ENCODE data around the gene NEDD8.
"Not testable (repeated sequence)": the region's sequence is repeated elsewhere in the genome, so short reads cannot be mapped to it uniquely, and the experiment has no call there.

The NEDD8 gene

DNA sequence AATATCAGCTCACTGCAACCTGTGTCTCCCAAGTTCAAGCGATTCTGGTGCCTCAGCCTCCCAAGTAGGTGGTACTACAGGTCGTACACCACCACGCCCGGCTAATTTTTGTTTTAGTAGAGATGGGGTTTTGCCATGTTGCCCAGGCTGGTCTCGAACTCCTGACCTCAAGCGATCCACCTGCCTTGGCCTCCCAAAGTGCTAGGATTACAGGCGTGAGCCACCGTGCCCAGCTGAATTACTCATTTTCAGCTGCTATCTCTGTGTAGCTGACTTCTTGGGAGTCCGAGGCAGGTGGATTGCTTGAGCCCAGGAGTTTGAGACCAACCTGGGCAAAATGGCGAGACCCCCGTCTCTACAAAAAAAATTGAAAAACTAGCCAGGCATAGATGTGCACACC is 13.2 kb upstream of the NEDD8 start:
- not testable (repeated sequence) for DNase-seq

- no peak for DNase-seq
Observed at GRCh38 chr14:24243336-24243836, 11.2 kb upstream of the NEDD8 start.

GRCh38 chr14:24241829-24242443 is 9.8 kb upstream of the NEDD8 start:
- DNase-seq, result no peak

DNA sequence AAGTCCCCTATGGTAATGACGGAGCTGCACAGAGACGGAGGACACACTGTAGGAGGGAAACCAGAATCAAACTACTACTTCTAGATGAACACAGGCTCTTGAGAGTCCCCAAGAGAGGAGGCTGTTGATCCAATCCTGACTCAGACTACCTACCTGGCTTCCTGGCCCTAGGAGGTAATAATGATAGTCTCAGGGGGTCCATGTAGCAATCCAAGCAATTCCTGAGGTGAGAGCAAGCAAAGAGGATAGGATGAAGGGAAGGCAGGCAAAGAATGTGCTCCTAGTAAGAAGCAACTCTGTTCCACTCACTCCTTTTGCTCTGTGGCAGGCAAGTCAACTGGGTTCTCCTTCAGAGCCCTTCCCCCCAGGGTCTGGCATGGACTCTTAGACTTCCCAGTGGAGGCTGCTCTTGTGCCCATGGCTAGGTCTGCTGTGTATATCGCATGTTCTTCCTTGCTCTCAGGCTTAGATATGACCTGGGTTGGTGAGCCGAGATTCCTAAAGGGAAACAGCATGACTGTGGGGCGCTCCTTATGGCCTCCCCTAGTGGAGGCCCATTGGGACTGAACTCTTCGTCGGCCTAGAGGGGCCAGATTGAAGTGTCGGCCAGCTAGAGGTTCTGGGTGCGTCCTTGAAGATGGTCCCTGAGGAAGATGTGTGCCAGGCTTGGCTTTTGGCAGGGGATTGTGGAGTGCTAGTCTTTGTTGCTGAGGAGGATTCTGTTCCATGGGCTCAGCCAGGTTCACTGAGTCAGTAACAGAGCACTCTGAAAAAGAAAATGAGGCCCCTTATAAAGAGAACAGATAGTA is 8.1 kb upstream of the NEDD8 start:
- no peak for DNase-seq

- DNase-seq, result no peak
Observed at GRCh38 chr14:24238527-24239037, 6.4 kb upstream of the NEDD8 start.

- no peak for DNase-seq
Observed at GRCh38 chr14:24238123-24238522, 6.0 kb upstream of the NEDD8 start.

DNA sequence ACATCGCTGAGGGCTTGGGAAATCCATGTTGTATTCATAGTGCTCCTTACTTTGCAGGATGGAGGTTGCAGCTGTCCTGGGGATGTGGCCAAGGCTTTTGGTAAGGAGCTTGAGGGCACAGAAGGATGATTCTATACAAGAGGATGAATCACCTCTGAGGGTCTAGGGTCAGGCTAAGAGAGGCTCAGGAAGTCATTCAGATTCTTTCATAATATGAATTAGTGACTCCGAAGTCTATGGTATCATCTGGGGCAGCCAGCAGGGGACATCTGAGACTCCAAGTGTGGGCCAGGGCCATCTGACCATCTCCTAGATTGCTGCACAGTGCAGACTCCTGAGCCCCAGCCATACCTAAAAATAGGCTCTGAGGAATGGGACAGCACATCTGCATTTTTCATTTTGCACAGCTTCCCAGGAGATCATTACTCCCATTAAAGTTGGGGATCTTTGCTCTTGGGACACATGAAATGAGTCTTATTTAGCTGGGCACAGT is 5.3 kb upstream of the NEDD8 start:
- DNase-seq, result no peak

DNA sequence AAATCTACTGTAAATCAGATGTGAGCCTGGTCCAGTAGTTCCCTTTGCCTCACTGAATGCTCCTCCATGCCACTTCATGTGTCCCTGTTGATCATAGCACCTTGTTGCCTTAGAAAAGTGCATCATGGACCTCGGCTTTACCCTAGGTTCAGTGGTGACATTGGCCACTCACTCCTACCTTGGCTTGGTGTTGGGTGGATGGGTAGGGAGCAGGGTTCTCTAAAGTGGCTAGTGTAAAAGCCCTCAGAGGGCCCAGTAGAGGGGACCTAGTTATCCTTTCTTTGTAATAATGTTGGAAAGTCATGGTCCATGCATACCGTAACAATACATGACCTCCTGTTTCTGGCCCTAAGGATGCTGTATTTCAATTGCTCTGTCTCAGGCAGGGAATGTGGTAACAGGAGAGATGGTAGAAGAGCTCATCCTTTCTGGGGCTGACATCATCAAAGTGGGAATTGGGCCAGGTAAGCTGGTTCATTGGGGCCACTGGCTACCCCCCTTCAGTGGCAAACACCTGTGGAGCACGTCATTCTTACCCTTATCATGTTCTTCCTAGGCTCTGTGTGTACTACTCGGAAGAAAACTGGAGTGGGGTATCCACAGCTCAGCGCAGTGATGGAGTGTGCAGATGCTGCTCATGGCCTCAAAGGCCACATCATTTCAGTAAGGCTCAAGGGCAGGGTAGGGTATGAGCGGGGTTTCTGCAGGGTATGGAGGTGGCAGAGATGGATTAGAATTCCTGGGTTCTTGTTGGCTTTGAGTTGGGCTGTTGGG is 4.7 kb upstream of the NEDD8 start:
- no peak for DNase-seq

DNA sequence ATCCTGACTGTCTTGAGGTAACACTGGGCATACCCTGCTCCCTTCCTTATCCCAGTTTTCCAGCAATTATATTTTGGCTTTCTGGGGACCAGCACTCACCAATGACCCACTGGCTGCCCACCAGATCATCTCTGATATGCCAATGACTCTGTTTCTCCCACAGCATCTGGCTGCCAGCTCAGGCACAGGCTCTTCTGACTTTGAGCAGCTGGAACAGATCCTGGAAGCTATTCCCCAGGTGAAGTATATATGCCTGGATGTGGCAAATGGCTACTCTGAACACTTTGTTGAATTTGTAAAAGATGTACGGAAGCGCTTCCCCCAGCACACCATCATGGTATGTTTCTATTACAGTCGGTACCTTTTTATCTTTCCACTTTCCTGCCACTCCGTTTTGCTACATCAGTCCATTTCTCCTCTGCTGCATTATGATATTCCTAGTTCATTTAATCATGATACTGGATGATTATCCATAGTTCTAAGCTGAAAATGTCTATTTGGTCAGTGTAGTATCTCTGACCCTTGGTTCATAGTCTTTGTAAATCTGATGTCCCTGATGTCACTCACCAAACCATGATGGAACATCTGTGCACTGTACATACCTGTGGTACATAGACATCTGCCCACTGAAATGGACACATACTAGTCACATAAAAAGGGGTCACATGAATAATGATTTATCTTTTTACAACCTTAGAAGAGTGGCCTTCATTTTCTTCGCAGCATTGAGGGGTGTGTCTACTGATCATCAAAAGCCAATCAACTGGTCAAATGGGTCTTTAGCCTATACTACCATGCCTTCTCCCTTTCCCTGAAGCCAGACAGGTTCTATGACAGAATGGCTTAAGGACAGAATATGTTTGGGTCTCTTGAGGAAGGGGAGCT is 3.9 kb upstream of the NEDD8 start:
- DNase-seq, result no peak

GRCh38 chr14:24234095-24235005 is 2.2 kb upstream of the NEDD8 start:
- DNase-seq, result no peak

GRCh38 chr14:24233538-24233866 is 1.3 kb upstream of the NEDD8 start:
- DNase-seq, result no peak

GRCh38 chr14:24232645-24233537 is 724 bp upstream of the NEDD8 start, which contains the start of gene GMPR2:
Gene GMPR2 (plus strand): TSS chr14:24232929. CDS start chr14:24233254, 325 bp downstream.
- no peak for DNase-seq

DNA sequence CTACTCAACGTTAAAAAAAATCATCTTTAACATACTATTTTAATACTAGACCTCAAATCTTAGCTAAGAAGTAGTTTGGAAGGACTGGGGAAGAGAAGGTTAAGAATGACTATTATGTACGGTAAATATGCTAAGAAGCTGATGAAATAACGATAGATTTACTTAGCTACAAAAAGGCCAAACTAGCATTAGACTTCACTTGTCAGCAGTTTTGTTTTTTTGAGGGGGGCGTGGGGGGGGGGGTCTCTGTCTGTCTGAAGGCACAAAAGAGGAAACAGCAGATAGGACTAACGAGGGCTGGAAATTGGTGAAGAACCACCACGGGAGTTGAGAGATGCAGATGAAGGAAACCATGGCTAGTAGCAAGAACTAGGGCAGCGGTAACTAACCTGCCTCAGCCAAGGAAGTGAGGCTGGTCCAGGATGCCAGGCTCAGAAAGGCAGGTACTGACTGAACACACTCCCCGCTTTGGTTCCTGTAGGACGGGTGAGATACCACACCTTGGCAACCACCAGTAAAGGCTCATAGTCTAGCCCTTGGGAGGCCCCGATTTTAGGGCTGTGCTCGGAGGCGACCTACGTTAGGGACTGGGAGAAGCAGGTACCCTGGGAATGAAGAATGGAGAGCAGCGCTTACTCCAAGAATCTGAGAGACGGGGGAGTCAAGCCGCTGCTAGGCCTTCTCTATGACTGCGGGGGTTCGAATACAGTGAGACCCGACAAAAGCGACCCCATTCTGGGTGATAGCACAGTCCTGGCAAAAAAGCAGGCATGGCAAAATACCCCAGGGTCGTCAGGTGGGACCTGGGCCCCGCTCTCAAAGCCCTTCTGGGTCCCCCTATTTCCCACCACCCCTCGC is 675 bp downstream of the NEDD8 start:
- DNase-seq, result no peak

GRCh38 chr14:24228902-24229301 is 3.3 kb downstream of the NEDD8 start:
- no peak for DNase-seq

- no peak for DNase-seq
Observed at GRCh38 chr14:24226473-24226872, 5.7 kb downstream of the NEDD8 start.

DNA sequence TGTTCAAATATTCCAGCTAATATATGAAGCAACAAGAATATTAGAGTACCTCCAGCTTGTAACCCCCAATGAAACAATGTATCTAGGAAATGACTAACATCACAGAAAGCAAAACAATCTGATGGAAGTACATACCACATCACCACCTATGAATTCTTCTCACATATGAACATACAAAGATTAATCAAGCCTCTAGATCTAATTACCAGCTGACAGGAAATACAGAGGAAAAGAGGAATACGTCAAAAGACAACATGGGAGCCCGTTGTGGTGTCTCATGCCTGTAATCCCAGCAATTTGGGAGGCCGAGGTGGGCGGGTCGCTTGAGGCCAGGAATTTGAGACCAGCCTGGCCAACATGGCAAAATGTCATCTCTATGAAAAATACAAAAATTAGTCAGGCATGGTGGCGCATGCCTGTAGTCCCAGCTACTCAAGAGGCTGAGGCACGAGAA is 7.5 kb downstream of the NEDD8 start:
- no peak for DNase-seq

GRCh38 chr14:24222987-24223386 is 9.2 kb downstream of the NEDD8 start:
- not testable (repeated sequence) for DNase-seq

- no peak for DNase-seq
Observed at GRCh38 chr14:24219521-24219920, 12.6 kb downstream of the NEDD8 start.

GRCh38 chr14:24219080-24219479 is 13.1 kb downstream of the NEDD8 start:
- no peak for DNase-seq
